ENCODE measurements around the gene USP43.
"Not testable (repeated sequence)": the region's sequence is repeated elsewhere in the genome, so short reads cannot be mapped to it uniquely, and the experiment has no call there.

Gene USP43

DNA sequence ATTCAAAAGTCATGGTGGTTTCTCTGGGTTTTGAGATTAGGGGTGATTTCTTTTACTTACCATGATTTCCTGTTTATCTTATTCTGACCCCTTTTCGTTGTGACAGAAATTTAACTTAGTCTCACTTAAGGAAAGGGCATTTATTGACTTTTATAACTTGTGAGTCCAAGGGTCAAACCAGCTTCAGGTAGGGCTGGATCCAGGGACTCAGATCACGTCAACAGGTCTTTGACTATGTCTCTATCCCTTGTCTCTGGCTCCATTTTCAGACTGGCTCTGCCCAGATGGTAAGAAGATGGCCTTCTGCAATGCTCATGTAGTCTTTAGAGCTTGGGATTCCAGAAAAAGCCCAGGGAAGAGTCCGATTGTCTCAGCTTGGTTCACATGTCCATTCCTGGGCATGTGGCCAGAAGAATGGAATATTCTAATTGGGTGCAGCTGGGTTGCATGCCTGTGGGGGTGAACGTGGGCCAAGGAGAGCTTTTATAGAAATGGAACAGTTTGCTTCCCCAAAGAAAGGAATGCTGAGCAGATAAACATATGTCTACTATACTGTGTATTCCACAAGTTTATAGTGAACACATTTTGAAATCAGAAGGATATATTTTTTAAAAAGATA lies 13.4 kb downstream of the USP43 start:
- no peak for DNase-seq (ENCODE audit: low read depth)

DNA sequence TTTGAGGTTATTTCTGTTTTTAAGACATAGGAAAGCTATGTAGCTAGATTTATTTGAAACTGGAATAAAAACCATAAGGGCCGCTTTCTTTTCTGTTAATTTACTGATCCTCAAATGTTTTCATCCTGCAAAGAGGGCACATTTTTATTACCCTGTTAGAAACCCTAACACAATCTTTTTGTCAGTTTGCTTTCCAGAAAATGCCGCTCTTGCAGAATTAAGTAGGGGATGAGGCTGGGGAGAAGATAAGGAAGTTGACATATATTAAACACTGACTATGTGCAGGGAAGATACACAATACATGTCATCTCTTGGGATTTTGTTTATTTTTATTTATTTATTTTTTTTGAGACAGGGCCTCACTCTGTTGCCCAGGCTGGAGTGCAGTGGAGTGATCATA lies 15.7 kb downstream of the USP43 start:
- no peak for DNase-seq (ENCODE audit: low read depth)

- DNase-seq (ENCODE audit: low read depth): not testable (repeated sequence)
Observed at GRCh38 chr17:9663511-9663910, 18.2 kb downstream of the USP43 start.

DNA sequence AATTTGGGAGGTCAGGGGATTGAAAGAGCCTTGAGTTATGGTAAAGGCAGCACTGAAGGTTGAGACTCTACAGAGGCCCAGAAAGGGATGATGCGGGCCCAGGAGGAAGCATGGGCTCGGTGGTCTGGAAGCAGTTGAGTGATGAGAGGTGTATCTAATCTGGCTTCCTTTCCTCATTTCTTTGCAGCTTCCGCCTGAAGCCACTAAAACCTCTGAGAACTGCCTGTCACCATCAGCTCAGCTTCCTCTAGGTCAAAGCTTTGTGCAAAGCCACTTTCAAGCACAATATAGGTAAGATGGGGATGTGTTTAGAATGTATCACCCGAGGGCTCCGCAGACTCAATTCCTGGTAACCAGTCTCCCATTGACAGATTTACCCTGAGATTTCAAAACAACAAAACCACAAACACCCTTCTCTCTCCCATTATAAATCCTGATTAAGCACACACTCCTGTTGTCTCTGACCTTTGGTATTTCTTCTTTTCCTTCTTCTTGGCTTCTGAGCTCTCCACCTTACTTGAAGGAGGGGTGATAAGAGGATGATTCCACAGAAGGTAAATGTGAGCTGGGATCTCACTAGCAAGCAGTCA lies 21.2 kb downstream of the USP43 start:
- no peak for DNase-seq (ENCODE audit: low read depth)

DNA sequence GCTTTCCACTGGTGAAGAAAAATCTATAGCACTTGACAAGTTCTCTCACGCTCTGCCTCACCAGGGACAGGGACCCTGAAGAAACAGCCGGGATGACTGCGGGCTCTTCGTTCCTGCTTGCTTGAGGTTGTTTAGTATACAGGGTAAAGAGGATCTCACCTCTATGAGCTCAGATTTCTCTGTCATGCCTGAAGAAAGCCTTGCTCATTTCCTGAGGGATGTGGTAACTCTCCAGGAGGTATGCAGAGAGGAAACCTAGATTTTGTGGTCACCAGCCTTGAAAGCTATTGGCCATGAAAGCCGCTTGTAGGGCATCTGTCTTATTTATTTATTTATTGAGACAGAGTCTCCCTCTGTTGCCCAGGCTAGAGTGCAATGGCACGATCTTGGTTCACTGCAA lies 23.2 kb downstream of the USP43 start:
- no peak for DNase-seq (ENCODE audit: low read depth)

DNA sequence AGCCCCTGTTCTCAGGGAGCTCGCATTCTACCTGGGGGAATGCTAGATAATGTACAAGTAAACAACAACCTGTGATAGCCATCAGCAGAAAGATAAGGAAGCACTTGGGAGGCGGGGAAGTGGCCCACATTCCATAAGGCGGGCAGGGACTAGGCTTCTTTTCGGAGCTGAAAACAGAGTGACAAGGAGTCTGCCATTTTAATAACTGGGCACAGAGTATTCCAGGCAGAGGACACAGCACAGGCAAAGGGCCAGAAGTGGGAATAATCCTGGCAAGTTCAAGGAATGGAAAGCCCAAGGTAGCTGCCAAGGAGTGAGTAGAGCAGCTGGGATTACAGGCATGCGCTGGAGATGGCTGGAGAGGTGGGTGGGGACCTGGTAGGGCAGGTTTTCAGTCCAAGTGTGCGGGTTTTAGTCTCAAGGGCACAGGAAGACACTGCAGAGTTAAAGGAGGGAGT lies 24.3 kb downstream of the USP43 start:
- DNase-seq (ENCODE audit: low read depth): no peak

DNA sequence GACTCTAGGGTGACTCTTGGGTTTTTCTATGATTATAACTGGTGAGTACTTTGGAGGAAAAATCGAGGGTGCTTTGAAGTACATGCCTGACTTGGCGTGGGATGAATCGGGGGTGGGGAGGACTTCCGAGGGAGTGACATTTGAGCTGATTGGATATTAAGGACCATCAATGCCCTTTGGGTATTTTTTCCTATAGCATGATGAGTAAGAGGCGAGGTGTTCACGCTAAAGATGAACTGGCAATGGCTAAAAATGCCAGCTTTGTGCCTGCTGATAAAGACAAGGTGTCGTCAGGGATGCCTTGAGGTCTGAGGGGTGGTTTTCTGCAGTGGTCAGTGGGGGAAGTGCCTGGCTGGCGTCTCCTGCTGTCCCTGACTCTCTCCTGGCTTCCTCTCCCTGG lies 25.3 kb downstream of the USP43 start:
- no peak for DNase-seq (ENCODE audit: low read depth)

DNA sequence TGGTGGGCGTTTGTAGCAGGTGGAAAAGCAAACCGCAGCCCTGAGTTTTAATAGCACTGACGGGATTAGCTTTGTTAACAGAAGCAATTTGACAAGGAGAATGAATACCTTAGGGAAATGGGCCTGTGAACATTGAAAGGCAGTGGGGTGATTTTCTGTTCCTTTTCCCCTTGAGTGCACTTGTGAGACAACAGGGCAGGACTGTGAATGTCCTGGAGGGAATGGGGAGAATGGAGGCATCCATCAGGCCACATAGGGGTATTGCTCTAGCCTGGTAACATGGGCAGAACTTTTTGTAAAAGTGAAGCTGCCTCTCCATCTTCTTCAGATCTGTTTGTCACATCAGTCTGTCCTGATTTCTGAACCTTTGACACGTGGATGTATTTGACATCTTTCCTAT lies 26.2 kb downstream of the USP43 start:
- no peak for DNase-seq (ENCODE audit: low read depth)

GRCh38 chr17:9672266-9672665 lies 26.9 kb downstream of the USP43 start:
- no peak for DNase-seq (ENCODE audit: low read depth)

DNA sequence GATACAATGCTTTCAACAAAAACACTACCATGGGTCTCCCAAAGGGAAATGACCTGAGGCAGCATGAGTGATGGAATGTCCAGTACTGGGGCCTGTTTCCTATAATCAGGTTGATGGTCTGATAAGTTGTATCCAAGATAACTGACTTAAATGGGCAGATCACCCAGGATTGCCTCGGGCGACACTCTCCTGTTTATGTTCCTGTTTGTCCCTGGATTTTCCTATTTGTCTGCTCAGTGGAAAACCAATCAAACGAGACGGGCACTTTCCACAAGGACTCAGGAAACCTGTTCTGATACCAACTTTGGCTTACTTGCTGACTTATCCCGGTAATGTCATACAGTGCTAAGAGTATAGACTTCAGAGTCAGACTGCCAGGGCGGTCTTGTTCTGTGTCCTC lies 27.4 kb downstream of the USP43 start:
- no peak for DNase-seq (ENCODE audit: low read depth)

DNA sequence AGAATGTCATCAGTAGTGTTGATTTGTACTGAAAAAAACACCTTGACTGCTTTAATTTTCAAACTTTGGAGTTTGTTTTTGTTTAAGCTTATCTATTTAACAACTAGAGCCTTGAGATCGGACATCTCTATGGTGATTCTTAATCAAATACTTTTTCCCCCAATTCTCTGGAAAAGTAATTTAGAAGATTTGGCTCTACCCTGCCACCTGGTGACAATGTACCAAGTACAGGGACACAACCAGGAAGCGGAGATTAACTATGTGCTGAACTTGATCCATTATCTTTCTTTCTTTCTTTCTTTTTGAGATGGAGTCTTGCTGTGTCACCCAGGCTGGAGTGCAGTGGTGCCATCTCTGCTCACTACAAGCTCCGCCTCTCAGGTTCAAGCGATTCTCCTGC lies 30.8 kb downstream of the USP43 start:
- DNase-seq (ENCODE audit: low read depth): no peak

DNA sequence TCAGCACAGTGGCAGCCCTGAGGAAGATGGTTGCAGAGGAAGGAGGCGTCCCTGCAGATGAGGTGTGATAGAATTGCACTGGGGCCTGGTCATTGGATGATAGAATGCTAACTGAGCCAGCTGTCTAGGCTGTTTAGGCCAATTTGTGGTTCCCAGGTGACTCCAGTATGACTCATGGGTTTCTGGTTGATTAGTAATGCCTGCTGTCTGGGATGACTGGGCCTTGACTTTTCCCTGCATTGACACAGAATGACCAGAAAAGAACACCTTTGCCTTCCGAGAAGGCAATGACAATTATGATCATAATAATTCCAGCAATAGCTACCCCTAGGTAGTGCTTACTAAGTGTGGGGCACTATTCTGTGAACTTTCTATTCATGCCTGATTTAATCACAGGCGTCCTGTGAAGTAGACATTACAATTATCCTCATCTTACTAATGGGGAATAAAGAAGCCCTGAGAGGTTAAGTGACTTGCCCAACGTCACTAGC lies 31.5 kb downstream of the USP43 start:
- DNase-seq (ENCODE audit: low read depth): no peak

GRCh38 chr17:9677411-9677810 lies 32.1 kb downstream of the USP43 start:
- DNase-seq (ENCODE audit: low read depth): no peak

DNA sequence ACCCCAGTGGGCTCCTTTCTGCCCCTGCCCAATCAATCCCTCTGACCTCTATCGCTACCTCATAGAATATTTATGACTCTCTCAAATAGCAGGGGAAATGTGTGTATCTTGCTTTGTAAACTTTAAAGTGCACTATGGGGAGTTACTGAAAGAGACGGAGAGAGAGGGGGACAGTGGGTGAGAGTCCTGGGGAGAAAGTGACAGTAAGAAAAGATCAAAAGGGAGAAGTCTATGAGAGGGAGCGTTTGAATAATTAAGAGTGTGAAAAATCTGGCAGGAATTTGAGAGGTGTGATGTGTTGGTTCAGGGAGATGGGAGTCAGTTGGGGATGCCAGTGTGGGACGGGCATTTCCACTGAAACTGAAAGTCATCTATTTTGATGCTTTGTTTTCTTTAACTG lies 32.6 kb downstream of the USP43 start:
- no peak for DNase-seq (ENCODE audit: low read depth)

DNA sequence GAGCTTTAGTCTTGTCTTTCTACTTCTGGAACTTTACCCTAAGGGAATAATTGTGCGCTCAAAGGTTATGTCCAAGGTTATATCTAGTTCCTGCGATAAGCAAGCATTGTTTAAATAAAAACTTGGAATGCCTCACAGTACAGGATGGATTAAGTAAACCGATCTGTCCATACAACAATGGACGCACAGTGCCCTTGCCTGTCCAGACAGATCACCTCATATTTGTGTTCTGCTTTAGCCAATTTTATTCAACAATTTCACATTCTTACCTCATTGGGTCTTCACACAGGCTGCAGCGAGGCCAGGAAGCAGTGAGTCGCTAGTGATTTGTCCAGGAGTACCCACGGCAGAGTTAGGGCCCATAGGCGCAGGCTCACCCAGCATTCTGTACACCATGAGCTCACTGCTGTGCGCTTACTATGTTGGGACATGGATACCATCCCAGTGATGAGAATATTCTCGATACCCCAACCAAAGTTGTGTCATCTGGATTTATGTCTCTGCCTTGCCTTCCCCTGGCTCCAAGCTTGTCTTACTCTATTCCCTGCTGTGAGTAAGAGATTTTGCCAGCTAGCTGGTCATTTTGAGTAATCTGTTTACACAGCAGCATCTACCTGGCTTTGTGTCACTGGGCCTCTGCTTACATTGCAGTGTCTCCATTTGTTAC lies 39.8 kb downstream of the USP43 start:
- no peak for DNase-seq (ENCODE audit: low read depth)

GRCh38 chr17:9693755-9694154 lies 48.4 kb downstream of the USP43 start:
- DNase-seq (ENCODE audit: low read depth): no peak

DNA sequence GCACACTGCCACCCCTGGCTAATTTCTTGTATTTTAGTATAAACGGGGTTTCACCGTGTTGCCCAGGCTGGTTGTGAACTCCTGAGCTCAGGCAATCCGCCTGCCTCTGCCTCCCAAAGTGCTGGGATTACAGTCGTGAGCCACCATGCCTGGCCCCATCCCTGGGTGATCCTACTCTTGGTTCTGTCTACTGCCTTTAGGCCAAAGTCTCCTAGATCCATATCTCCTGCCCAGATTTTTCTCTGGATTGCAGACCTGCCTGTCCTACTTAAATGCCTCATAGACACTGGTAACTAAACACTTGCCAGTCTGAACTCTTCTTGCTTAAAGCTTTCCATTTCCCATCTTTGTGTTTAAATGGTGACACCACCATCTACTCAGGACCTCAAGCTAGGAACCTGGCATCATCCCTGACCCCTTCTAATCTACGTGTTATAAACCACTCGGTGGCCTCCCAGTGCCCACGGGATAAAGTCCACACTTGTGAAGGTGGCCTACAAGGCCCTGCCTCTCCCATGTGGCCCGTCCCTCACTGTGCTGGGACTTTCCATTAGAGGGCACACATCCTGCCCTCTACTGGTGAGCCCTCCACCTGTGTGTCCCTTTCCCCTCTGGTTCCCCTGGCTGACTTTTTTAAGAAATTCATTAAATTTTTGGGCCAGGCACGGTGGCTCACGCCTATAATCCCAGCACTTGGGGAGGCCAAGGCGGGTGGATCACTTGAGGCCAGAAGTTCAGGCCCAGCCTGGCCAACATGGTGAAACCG lies 51.1 kb downstream of the USP43 start:
- no peak for DNase-seq (ENCODE audit: low read depth)

DNA sequence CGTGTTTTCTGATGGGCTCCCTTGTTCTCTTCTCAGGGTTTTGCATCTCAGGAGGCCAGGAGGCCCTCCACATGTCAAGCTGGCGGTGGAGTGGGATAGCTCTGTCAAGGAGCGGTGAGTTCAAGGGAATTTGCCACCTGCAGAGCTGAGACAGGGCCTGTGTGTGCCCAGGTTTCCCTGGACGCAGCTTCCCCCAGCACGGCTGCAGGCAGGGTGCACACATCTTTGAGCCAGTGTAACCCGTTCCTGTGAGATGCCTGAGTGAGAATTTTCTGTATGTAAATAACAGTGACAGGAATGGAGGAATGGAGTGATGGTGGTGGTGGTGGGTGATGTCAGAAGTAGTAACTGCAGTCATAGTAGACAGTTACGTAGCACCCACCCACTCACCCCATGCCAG lies 54.8 kb downstream of the USP43 start:
- no peak for DNase-seq (ENCODE audit: low read depth)

DNA sequence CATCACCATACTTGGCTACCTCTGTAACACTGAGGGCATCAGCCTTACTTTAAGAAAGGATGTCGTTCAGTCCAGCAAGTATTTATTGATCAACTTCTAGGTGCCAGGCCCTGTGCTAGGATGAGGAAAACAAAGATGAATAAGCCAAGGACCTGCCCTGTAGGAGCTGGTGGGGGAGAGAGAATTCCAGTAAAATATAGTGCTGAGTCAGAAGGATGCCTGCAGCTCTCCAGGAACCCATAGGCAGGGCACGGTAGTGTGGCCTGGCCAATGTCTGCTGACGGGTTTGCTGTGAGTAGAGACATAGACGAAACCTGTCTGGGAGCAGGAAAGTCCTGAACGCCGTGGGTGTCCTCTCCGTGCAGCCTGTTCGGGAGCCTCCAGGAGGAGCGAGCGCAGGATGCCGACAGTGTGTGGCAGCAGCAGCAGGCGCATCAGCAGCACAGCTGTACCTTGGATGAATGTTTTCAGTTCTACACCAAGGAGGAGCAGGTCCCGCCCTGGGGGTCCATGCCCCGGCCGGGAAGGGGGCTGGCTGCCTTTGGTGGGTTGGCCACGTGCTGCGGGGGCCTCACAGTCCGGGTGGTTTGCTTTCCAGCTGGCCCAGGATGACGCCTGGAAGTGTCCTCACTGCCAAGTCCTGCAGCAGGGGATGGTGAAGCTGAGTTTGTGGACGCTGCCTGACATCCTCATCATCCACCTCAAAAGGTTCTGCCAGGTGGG lies 55.6 kb downstream of the USP43 start:
- DNase-seq (ENCODE audit: low read depth): no peak

GRCh38 chr17:9702482-9702881 lies 57.2 kb downstream of the USP43 start:
- no peak for DNase-seq (ENCODE audit: low read depth)

DNA sequence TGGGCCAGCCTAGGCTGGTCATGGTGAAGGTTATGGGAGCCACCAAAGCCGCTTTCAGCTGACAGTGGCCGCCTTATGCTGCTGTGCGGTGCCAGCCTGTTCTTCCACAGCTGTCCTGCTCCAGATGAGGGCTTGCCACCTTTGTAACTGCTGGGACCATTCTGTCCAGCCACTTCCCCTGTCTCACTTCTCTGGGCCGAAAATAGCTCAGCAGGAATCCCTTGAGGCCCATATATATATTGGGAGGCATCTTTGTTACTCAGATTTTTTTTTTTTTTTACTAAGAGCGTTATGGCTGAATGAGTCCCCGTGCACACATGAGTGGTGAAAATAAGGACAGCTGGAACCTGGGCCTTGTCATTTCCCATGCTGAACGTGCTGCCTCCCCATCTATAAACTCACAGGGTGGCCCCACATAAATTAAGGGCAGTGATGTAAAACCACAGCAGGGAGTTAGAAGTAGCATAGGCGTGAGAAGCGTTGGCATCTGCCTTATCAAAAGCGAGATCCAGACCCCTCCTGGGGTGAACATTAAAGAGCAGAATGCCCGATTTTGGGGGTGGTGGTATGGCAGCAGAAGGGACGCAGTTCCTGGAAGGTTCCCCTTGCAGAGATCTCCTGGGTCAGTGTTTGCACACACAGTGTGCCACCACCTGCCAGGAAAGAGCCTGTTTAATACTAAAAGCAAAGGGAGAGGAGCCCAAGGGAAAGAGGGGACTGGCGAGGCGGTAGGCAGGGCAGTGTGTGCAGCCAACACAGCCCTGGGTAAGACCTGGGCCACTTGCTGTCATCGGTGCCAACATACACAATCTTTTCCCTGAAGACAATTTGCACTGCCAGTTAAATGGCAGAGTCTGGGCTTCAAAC lies 57.8 kb downstream of the USP43 start:
- DNase-seq (ENCODE audit: low read depth): no peak

Measured in CMK (cell line).